Subcutaneous adipose tissue (tissue), 4 donors: ENCODE data around the gene WLS. TPM values are rescaled to one million over a fixed set of nuclear protein-coding genes. Genes with fewer than 3 reads are reported as not detected.

Experiments used
- CTCF ChIP-seq: fragments of 450-650 bp; IDR thresholded peaks from one replicate; pipeline ENCODE4 v1.5.1; 2016; ENCODE audit warnings: low read depth, mild to moderate bottlenecking, control low read depth, antibody characterized with exemption, moderate library complexity
- total RNA-seq, 4 donors: library from RNA; depleted of rRNA; stranded (reverse); fragments of >200 nt; gene quantifications; one replicate each; pipeline ENCODE4 v1.1.0, GENCODE V29; 2016

The WLS gene
- total RNA-seq, 4 donors from 2014 or later: 44.7 to 58.3 (median 51.5) TPM

- TF ChIP-seq CTCF: no peak
These were observed 83.7 kb downstream of the WLS start for GRCh38 chr1:68148631-68149030.

- TF ChIP-seq CTCF: no peak
These were observed 84.7 kb downstream of the WLS start for GRCh38 chr1:68147534-68148171.

- no peak for TF ChIP-seq CTCF
These were observed 86.8 kb downstream of the WLS start for GRCh38 chr1:68145418-68146126.

GRCh38 chr1:68144856-68145255 is 87.5 kb downstream of the WLS start:
- no peak for TF ChIP-seq CTCF

- TF ChIP-seq CTCF: no peak
These were observed 88.7 kb downstream of the WLS start for GRCh38 chr1:68143633-68144032.

- no peak for TF ChIP-seq CTCF
These were observed 89.9 kb downstream of the WLS start for GRCh38 chr1:68142461-68142860.

GRCh38 chr1:68142036-68142435 is 90.3 kb downstream of the WLS start:
- TF ChIP-seq CTCF: no peak
